ENCODE data around the gene RMI2.
A peak's percentile ranks its signal among the peaks of the same experiment; 100 is the strongest.
"Not testable (repeated sequence)": the region's sequence is repeated elsewhere in the genome, so short reads cannot be mapped to it uniquely, and the experiment has no call there.

Gene RMI2

DNA sequence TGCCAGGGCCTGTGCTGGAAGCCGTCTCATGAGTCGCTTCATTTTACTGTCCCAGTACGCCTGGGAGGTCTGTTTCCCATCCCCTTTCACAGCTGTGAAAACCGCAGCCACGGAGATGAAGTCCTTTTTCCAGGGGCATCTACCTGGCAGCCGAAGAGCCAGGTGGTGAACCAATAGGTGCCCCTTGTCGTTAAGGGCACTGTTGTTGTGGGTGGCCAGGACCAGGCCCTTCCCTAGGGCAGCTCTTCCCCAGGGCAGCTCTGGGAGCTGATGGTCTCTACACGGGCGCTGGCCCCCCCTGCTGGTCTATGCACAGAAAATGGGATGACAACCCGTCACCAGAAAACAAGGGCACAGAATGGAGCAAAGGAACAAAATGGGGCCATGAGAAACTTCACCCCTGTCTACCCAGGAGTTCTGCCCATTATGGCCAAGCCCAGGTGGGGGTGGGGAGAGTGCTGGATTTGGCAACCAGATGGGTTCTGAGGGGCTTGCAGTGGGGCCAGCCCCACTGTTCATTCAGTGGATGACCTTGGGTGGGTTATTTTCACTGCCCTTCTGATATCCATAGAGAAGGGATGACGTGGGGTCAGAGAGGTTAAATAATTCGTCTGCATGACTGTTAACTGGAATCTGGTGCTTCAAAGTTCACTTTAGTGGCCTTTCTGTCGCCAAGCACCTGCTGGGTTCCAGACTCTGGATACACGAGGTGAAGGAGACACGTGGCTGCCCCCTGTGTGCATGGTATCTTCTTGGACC, 11.5 kb downstream of the RMI2 start:
- DNase-seq = no peak

DNA sequence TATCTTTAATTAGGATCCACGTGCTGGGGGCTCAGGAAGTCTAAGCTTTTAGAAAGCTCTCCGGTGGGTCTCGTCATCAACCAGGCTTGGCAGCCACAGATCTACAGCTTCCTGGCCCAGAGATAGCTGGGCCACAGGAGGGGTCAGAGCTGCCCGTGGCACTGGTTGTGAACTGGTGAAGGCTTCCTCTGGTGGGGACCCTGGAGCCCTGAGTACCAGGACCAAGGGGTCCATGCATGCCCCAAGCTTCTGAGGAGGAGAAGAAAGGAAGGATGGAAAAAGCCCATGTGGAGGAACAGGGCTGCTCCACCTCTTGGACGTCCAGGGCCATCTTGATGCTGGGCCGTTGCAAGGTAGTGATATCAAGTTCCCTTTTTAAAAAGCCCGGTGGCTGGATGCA, 13.3 kb downstream of the RMI2 start:
- DNase-seq = no peak

DNA sequence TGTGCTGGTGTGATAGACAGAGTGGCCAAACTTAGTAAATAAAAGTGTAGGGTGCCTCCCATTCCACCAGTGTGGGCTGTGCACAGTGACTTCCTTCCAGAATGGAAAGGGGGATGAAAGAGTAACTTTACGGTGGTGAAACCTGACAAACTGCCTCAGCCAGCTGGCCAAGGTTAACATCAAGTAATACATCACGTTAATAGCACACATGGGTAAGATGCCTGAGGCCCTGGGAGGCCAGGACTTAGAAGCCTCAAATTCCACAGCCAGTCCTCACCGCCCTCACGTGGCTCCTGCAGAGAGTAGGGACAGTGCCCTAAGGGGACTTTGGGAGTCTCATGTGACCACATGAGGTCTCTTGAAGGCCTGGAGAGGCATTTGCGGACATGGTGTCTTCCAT, 14.1 kb downstream of the RMI2 start:
- no peak for DNase-seq

DNA sequence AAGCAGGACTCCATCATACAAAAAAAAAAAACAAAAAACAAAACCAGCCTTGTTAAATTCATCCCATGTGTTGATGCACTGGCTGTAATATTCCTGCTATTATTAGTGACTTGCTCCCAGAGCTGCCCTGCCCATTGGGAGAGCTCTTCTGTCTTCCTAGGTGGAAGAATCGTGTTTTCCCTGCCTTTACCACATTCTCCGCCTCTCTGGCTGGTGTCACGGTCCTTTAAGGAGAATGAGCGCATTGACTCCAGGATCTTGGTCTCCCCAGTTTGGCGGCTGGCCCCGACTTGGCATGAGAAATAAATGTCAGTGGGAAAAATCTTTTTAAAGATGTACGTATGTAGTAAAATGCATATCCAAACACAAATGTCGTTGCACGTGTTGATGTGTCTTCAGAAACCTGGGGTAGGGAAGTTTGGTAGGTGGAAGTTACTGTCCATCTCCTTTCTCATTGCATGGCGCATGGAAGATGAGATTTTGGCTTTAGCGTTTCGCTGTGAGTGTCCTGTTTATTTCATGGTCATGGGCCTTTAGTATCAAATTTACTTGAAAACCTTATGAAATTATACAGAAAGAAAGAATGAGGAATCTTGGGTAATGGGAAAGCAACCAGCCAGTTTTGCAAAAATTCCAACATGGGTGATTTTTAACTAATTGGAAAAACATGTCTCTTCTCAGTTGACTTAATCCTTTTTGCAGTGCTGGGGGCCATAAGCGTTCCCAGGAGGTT, 15.5 kb downstream of the RMI2 start:
- no peak for DNase-seq

DNA sequence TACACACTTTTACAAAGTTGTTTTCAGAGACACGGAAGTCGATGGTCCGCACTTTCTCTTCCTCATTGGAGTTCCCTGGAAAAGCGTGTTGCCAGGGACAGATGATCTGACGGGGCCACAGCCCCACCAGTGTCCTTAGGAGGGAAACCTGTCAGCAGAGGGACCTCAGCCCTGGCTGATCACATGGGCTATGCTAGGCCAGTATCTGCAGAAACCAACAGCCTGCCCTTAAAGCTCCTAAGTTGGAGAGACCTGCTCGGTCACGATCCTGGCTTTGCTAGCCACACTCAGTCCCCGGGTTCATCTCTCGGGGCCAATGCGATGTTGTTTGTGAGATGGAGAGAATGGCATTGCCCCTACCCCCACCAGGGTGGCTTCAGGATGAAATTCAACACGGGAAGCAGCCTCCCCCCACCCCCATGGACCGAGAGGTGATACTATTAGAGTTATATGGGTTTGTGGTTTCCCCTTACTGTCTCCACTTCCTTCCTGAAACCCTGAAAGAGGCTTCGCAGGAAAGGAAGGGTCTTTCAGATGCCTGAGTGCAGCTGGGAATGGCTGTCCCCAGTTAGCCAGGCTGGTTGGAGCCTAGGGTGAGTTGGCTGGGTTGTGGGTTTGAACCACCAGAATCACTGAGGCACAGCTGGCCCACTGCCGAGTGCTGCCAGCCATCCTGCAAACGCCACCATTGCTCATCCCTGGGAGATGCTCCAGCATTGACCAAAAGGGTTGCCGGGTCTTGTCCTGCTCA, 16.6 kb downstream of the RMI2 start:
- no peak for DNase-seq

DNA sequence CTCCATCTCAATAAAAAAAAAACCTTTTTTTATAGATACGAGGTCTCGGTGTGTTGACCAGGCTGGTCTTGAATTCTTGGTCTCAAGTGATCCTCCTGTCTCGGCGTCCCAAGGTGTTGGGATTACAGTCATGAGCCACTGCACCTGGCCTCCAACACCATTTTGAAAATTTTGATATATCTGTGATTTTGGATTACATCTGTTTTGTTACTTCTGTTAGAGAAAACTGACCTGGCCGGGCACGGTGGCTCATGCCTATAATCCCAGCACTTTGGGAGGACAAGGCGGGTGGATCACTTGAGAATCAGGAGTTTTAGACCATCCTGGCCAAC, 18.6 kb downstream of the RMI2 start:
- no peak for DNase-seq

DNA sequence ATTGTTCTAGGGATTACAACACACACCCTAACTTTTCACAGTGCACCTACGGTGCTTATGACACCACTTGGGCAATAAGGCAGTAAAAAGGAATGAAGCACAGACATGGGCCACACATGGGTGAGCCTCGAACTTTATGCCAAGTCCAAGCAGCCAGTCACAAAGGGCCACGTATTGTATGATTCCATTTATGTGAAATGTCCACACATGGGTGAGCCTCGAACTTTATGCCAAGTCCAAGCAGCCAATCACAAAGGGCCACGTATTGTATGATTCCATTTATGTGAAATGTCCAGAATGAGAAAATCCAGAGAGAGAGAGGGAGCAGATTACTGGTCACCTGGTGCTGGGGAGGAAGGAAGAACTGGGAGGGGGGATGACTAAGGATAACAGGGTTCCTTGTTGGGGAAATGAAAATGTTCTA, 22.2 kb downstream of the RMI2 start:
- no peak for DNase-seq

DNA sequence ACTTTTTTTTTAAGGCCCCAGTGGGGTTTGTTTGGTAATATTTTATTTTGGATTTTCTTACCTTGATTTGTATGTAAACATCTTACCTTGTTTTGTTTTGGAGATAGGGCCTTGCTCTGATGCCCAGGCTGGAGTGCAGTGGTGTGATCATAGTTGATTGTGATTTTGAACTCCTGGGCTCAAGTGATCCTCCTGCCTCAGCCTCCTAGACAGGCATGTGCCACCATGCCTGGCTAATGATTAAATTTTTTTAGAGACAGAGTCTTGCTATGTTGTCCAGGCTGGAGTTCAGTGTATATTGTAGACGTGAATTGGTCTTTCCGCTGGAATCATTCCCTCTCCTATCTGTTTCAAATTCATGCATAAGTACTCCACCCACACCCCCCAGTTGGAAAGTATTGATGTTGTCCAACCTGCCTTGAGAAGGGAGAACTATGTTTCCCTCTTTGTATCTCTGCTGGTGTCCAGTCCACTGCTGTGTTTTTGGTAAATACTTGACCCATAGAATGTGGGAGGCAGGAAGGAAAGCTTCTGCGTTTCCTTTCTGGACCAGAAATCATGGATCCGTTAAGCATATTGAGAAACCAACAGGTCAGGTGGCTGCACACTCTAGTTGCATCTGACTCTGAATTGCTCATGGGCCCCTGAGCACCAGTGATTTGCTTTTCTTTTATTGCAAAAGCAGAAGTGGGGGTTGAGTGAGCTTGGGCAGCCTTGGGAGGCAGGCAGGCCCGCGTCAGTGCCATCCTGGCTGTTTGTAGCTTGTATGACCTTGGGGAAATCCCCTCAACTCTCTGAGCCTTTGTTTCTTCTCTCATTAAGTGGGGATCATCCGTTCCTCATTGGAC, 25.0 kb downstream of the RMI2 start:
- no peak for DNase-seq

DNA sequence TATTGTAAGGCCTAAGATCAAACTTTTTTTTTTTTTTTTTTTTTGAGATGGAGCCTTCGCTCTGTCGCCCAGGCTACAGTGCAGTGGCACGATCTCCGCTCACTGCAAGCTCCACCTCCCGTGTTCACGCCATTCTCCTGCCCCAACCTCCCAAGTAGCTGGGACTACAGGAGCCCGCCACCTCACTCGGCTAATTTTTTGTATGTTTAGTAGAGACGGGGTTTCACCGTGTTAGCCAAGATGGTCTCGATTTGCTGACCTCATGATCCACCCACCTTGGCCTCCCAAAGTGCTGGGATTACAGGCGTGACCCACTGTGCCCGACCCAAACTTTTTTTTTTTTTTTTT, 25.6 kb downstream of the RMI2 start:
- DNase-seq = not testable (repeated sequence)

DNA sequence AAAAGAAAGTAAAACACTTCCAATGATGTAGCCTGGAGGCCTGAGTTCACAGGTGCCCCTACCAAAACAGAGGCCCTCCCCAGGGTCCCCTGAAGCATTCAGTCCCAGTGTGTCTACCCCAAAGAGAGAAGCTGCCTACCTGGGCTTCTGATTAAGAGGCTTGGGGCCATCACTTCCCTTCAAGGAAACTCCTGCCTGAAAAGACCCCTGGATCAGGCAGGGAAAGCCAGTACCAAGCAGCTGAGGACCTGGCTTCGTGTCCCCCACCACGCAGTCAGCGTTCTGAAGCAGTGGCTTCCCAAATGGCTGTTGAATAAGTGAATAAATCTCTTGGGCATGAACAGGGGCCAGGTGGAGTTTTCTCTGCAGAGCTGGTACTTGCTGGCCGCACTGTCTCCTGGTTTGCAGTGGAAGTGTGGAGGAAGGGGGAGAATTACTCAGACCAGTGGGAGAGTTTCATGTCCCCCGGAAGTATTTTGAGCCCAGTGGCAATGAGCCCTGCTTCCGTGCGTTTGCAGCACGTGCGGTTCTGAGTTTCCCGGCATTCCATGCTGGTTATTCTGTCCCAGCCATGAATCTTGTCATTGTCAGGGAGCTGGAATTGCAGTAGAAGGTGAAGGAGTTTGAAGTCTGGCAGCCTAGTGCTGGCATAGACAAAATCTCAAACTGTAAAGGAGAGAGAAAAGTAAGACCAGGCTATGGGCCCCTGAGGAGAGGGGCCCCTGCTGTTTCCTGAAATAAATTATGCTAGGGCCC, 27.0 kb downstream of the RMI2 start:
- no peak for DNase-seq

DNA sequence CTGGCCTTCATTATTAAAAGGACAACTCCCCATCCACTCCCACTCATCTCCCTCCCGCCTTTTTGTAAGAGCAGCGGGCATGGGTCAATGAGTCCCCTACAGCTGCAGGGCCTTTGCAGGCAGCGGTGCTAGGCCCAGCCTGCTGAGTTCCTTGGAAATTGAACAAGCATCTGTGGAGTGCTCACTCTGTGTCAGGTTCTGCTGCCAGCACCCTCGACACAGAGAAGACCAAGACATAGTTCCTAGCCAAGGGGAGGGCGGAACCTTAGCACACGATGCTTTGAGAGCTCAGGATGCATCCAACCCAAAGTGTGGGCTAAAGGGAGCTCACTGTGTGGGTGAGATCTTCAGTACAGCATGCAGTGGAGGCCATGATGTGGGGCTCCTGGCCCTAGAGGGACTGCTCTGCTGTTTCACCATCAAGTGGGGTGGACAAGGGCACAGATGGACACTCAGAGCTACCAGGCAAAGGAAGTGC, 27.6 kb downstream of the RMI2 start:
- peak; percentile 35 for DNase-seq

DNA sequence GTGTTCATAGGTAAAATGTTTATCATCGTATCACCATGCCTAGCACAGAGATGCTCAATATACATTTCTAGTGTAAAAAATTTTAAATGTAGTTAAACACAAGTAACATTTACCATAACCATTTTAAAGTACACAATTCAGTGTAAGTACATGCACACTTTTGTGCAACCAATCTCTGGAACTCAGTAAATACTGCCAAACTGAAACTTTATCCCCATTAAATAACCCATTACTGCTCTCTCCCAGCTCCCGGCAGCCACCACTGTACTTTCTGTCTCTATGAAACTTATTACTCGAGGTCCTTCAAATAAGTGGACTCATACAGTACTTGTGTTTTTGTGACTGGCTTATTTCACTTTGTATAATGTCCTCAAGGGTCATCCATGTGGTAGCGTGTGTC, 29.0 kb downstream of the RMI2 start:
- DNase-seq = peak; percentile 59

DNA sequence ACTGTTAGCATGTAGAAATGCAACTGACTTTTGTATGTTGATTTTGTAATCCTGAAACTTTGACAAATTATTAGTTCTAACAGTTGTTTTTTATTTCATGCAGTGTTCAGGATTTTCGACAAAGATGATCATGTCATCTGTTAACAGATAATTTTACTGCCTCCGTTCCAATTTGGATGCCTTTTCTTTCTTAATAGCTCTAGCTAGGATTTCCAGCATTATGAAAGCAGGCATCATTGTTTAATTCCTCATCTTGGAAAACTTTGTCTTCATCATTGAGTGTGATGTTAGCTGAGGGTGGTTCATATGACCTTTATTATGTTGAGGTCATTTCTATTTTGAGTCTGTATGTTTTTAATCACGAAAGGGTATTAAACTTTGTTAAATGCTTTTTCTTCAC, 31.9 kb downstream of the RMI2 start:
- DNase-seq = no peak

DNA sequence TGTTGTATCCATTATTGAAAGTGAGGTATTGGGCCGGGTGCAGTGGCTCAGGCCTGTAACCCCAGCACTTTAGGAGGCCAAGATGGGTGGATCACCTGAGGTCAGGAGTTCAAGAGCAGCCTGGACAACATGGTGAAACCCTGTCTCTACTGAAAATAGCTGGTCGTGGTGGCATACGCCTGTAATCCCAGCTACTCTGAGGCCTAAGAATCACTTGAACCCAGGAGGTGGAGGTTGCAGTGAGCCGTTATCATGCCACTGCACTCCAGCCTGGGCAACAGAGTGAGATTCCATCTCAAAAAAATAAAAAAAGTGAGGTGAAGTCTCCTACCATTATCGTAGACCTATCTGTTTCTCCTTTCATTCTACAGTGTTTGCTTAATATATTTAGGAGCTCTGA, 33.7 kb downstream of the RMI2 start:
- DNase-seq = not testable (repeated sequence)

DNA sequence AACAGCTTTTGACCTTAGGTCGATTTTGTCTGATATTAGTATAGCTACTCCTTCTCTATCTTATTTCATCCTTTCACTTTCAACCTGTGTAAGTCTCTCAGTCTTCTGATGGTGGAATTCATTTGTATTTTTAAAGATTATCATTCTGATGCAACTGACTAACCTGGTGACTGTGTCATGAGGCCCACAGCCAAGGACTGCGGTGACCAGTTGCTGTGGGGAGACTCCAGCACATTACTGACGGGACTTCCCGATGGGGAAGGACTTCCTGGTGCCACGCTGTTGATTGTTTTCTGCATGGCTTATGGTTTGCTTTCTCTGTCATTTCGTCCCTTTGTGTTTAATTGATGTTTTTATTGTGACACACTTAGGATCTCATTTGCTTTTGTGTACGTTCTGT, 34.2 kb downstream of the RMI2 start:
- DNase-seq = no peak

DNA sequence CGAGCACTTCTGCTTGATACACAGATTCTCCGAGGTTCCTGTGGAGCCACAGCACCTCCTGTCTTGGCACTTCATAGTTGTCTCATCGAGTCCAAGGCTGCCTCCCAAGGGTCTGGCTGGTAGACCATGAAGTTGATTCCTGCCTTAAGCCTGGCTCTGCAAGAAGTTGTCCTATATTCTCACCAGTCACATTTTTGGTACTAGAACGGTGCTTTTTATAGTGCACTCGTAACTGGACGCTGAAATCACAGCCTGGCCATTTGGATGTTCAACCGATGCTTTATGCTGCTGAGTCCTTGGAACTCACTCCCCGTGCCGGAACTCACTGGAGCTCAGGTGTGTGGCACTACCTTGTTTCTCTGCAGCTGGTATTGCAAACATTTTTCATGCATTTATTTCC, 35.6 kb downstream of the RMI2 start:
- no peak for DNase-seq

DNA sequence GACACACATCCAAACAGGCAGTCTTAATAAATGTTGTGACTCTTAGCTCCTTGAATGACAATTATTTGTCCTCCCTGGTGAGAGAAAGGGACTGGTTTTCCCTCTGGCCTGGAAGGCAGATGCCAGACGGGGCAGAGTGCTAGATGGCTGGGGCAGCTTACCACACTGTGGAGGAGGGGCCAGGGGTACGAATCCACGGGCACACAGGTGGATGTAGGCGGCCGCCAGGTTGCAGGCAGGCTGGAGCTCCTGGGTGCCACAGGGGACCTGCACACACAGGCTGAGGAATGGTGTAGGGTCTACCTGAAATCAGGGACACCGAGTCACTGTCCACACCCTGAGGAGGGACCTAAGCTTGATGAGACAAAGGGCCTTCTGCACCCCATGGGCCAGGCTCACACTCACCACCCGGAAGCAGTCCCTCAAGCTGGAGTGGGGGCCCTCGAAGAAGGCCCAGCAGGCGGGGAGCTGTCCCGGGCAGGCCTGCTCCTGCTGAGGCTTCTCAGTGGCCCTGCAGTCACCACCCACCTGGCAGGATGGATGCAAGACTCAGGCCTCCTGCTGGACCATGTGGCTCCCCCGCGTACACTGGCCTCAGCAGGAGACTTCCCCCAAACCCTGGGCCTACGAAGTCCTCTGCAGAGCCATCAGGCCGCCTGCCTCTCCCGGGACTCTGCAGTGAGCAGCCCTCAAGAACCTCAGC, 38.4 kb downstream of the RMI2 start:
- no peak for DNase-seq

DNA sequence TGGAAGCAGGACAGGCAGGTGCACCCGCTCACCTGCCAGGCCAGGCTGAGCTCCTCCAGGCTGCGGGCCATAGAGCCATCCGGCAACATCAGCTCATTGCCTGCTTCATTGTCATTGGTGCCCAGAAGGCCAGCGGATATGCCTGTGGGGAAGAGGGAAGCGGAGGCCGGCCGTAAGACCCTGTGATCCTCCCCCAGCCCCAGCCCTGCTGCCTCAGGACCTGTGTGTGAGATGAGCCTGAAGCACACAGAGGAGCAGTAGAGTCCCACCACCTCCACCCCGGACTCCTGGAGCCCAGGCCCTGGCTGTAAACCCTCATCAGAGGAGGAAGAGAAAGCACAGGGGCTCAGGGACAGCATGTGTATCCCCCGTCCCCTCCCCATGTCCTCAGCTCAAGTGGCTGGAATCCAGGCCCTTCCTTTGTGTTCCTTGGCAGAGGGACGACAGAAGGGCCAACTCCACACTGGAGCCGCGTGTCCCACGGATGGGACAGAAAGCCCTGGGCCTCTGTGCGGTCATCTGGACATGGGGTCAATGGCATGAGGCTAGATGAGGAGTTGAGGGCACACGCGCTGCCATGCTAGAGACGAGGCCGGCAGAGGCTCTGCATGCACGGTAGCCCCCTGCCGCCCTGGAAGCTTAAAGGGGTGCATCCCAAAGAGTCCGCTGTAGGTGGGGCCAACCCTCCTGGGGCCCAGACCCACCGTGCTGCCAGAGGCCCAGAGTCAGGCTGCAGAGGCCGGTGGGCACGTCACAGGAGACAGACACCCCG, 39.1 kb downstream of the RMI2 start:
- DNase-seq = no peak

DNA sequence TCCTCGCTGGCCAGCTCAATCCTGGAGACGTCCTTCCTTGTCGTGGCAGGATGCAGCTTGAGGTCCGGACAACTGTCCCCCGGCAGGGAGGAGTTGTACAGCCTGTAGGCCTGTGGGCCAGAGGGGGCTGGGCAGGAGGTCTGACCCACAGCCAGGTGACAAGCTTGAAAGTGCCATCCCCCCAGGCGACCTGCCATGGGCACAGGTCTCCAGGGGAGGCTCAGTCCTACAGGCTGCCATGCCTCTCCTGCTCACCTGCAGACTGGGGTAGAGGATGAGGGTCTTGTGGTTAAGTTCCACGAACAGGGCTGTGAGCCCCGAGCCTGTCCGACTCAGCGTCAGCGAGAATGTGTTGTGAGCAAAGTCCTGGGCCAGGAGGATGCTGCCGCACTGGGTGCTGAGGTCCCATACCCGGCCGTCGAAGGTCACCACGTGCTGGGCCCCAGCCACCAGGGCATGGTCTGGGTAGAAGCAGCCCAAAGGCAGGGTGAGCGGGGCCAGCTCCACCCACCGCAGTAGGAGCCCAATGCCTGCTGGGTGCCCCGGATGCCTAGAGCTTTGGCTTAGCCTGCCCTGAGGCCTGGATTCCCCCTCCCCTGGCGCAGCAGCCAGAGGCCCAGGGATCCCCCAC, 39.8 kb downstream of the RMI2 start:
- no peak for DNase-seq

DNA sequence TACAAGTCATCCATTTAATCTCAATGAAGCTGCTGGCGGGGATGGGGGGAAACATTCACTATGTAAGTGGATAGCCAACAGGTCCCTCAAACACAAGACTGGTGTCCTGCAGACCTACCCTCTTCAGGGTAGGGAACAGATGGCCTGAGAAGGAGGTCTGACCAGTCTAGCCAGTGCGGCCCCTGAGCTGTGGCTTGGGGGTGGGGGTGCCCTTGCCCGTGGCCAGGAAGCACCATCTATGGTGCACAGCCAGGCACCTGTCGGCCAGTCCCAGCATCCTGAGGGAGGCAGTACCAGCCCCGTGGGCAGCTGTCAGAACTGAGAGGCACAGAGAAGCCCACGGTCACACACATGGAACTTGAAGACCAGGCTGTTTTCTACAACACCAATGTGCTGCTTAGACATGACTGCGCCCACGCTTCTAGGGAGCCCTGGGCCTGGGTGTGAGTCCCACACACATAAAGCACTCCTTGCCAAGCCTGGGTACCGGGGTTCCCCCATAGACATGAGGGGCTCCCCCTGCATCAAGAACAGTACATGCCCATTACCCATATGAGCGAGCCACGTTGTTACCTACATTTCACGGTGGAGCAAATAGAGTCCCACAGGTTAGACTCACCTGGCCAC, 40.9 kb downstream of the RMI2 start:
- no peak for DNase-seq

Data from DMS79 (cell line).